CD8-positive, alpha-beta memory T cell (primary cell): Measurements from ENCODE around the gene DOCK7. TPM values are rescaled to one million over a fixed set of nuclear protein-coding genes. Genes with fewer than 3 reads are reported as not detected.
"Not testable (repeated sequence)": the region's sequence is repeated elsewhere in the genome, so short reads cannot be mapped to it uniquely, and the experiment has no call there.

Experiments used
- CTCF ChIA-PET: fragments of 350-600 bp; sonication (Branson Sonifier 250); formaldehyde crosslinking; loops from one replicate; lab custom pipeline; 2021; ENCODE audit warnings: antibody characterized with exemption; lab: Charles Lee
- POLR2A ChIA-PET: fragments of 350-600 bp; sonication (Branson Sonifier 250); formaldehyde crosslinking; loops from one replicate; lab custom pipeline; 2021; ENCODE audit warnings: antibody characterized with exemption; lab: Charles Lee
- DNase-seq, 5 donors: peaks; one replicate each; pipeline versions ENCODE4 v3.0.0 to v3.0.0-alpha.2; 2020 to 2022; ENCODE audit warnings: mixed read lengths in 1 of 5
- H3K27ac ChIP-seq: one replicate; pipeline ENCODE4 v1.7.0; 2013; ENCODE audit warnings: low read depth, mild to moderate bottlenecking, low read length, moderate library complexity
- H3K27me3 ChIP-seq: 2 replicates; pipeline ENCODE4 v1.7.0; 2013; ENCODE audit warnings: low read length, mild to moderate bottlenecking; ENCODE audit not compliant: insufficient read depth, poor library complexity, severe bottlenecking
- H3K36me3 ChIP-seq: 2 replicates; pipeline ENCODE4 v1.7.0; 2013; ENCODE audit warnings: mild to moderate bottlenecking, low read length, moderate library complexity; ENCODE audit not compliant: insufficient read depth
- H3K4me1 ChIP-seq: 2 replicates; pipeline ENCODE4 v1.7.0; 2013; ENCODE audit warnings: mild to moderate bottlenecking, low read length, moderate library complexity; ENCODE audit not compliant: insufficient read depth
- H3K4me3 ChIP-seq: 2 replicates; pipeline ENCODE4 v1.7.0; 2013; ENCODE audit warnings: mild to moderate bottlenecking, low read length
- H3K9me3 ChIP-seq: 2 replicates; pipeline ENCODE4 v1.7.0; 2013; ENCODE audit warnings: mild to moderate bottlenecking, low read length
- H3K27ac Mint-ChIP-seq, 8 donors: one replicate each; pipeline ENCODE4 v1.8.0; 2020 to 2021; ENCODE audit warnings: mixed read lengths in 8 of 8, mild to moderate bottlenecking in 6 of 8, inconsistent platforms in 3 of 8, moderate library complexity in 3 of 8
- H3K27me3 Mint-ChIP-seq, 2 donors: one replicate each; pipeline ENCODE4 v1.8.0; 2020 to 2021; ENCODE audit warnings: mixed read lengths in 2 of 2, mild to moderate bottlenecking in 1 of 2, moderate library complexity in 1 of 2
- H3K36me3 Mint-ChIP-seq, 3 donors: one replicate each; pipeline ENCODE4 v1.8.0; 2020 to 2021; ENCODE audit warnings: mixed read lengths in 3 of 3, inconsistent platforms in 1 of 3, mild to moderate bottlenecking in 1 of 3
- H3K4me1 Mint-ChIP-seq, 3 donors: one replicate each; pipeline ENCODE4 v1.8.0; 2020 to 2021; ENCODE audit warnings: mixed read lengths in 3 of 3, inconsistent platforms in 1 of 3, mild to moderate bottlenecking in 1 of 3
- H3K4me3 Mint-ChIP-seq, 7 donors: one replicate each; pipeline ENCODE4 v1.8.0; 2020 to 2021; ENCODE audit warnings: mixed read lengths in 7 of 7, mild to moderate bottlenecking in 6 of 7, moderate library complexity in 4 of 7, inconsistent platforms in 2 of 7
- H3K9me3 Mint-ChIP-seq, 5 donors: one replicate each; pipeline ENCODE4 v1.8.0; 2020 to 2022; ENCODE audit warnings: mixed read lengths in 5 of 5, mild to moderate bottlenecking in 3 of 5, moderate library complexity in 2 of 5, inconsistent platforms in 1 of 5
- polyA plus RNA-seq: library from polyadenylated mRNA; unstranded; fragments of 300-500 nt; fragmentation: Illumina TruSeq; gene quantifications from one replicate; pipeline ENCODE4 v1.2.3, GENCODE V29; 2021
- total RNA-seq, 2 experiments: library from RNA; stranded (reverse); gene quantifications; one replicate each; pipeline ENCODE4 v1.2.3, GENCODE V29; 2021

The DOCK7 gene
- total and polyA plus RNA-seq, 3 experiments from 2014 or later: 2.4 to 10.5 (median 10.5) TPM

GRCh38 chr1:62712336-62713243 lies 24.4 kb upstream of the DOCK7 start:
- Mint-ChIP-seq H3K36me3 (no peaks in the 10 kb centered on the region), H3K4me1 (no peaks in the 10 kb centered on the region), H3K27ac (no peak overlapping the region), H3K27me3 (peaks cover 0 to 4% of the 10 kb centered on the region in 2 donors), H3K9me3 (no peaks in the 10 kb centered on the region), H3K4me3 (no peak overlapping the region)
- Histone ChIP-seq H3K4me1 (no peaks in the 10 kb centered on the region), H3K4me3 (no peak overlapping the region), H3K27me3 (no peaks in the 10 kb centered on the region), H3K36me3 (no peaks in the 10 kb centered on the region), H3K27ac (no peak overlapping the region), H3K9me3 (no peaks in the 10 kb centered on the region)
- ChIA-PET POLR2A (no interaction called here), CTCF (no interaction called here)
- no peak for DNase-seq

GRCh38 chr1:62707744-62708120 lies 19.5 kb upstream of the DOCK7 start:
- POLR2A ChIA-PET: no interaction called here
- Mint-ChIP-seq H3K9me3 (peaks cover 0 to 2% (median 0%) of the 10 kb centered on the region in 5 donors), H3K4me1 (no peaks in the 10 kb centered on the region), H3K27me3 (peaks cover 2 to 5% of the 10 kb centered on the region in 2 donors), H3K27ac (peak overlapping the region in 1 of 8 donors; percentile 7), H3K4me3 (no peak overlapping the region), H3K36me3 (peaks cover 0 to 6% (median 0%) of the 10 kb centered on the region in 3 donors)
- no peaks in the 10 kb centered on the region for H3K36me3 ChIP-seq
- no peaks in the 10 kb centered on the region for H3K9me3 ChIP-seq
- no peaks in the 10 kb centered on the region for H3K4me1 ChIP-seq
- no peaks in the 10 kb centered on the region for H3K27me3 ChIP-seq
- DNase-seq: no peak
- CTCF ChIA-PET: no interaction called here
- no peak overlapping the region for H3K4me3 ChIP-seq
- H3K27ac ChIP-seq: no peak overlapping the region

- peaks cover 0 to 6% (median 0%) of the 10 kb centered on the region in 3 donors for H3K36me3 Mint-ChIP-seq
- Histone ChIP-seq H3K27me3 (no peaks in the 10 kb centered on the region), H3K36me3 (no peaks in the 10 kb centered on the region), H3K4me3 (no peak overlapping the region), H3K9me3 (no peaks in the 10 kb centered on the region), H3K4me1 (no peaks in the 10 kb centered on the region), H3K27ac (no peak overlapping the region)
- ChIA-PET CTCF (no interaction called here), POLR2A (no interaction called here)
- H3K4me3 Mint-ChIP-seq: no peak overlapping the region
- peaks cover 0 to 2% (median 0%) of the 10 kb centered on the region in 5 donors for H3K9me3 Mint-ChIP-seq
- no peak for DNase-seq
- peaks cover 2 to 5% of the 10 kb centered on the region in 2 donors for H3K27me3 Mint-ChIP-seq
- H3K27ac Mint-ChIP-seq: peak overlapping the region in 1 of 8 donors; percentile 74
- no peaks in the 10 kb centered on the region for H3K4me1 Mint-ChIP-seq
Observed at GRCh38 chr1:62706985-62707743, 19.0 kb upstream of the DOCK7 start.

DNA sequence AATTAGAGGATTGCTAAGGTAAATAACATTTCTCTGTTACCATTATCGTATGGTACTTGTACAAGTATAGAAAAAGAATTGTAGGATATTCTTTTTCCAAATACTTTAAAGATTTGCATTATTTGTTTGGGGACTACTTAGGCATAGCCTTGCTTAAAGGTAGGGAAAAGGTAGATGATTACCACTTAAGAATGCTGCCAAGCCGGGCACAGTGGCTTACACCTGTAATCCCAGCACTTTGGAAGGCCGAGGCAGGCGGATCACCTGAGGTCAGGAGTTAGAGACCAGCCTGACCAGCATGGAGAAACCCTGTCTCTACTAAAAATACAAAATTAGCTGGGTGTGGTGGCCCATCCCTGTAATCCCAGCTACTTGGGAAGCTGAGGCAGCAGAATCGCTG lies 10.0 kb upstream of the DOCK7 start:
- H3K27ac ChIP-seq, H3K36me3 ChIP-seq, POLR2A ChIA-PET, H3K4me1 ChIP-seq, H3K27me3 ChIP-seq, H3K27ac Mint-ChIP-seq, CTCF ChIA-PET, H3K9me3 Mint-ChIP-seq, DNase-seq, H3K4me3 Mint-ChIP-seq, H3K36me3 Mint-ChIP-seq, H3K4me1 Mint-ChIP-seq, H3K4me3 ChIP-seq, H3K9me3 ChIP-seq: not testable (repeated sequence)
- peaks cover 2 to 10% of the 10 kb centered on the region in 2 donors for H3K27me3 Mint-ChIP-seq

DNA sequence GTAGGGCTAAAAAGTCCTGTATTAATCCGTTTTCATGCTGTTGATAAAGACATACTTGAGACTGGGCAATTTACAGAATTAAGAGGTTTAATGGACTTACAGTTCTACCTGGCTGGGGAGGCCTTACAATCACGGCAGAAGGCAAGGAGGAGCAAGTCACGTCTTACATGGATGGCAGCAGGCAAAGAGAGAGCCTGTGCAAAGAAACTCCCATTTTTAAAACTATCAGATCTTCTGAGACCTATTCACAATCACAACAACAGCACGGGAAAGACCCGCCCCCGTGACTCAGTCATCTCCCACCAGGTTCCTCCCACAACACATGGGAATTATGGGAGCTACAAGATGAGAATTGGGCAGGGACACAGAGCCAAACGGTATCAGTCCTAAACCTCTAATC lies 6.3 kb upstream of the DOCK7 start:
- H3K4me1 ChIP-seq, H3K9me3 Mint-ChIP-seq, H3K27me3 ChIP-seq, CTCF ChIA-PET, H3K9me3 ChIP-seq, DNase-seq, H3K4me3 Mint-ChIP-seq, H3K36me3 ChIP-seq, H3K36me3 Mint-ChIP-seq, H3K4me3 ChIP-seq, H3K27ac Mint-ChIP-seq, POLR2A ChIA-PET, H3K27ac ChIP-seq: not testable (repeated sequence)
- Mint-ChIP-seq H3K27me3 (peaks cover 6 to 30% of the 10 kb centered on the region in 2 donors), H3K4me1 (peaks cover 5 to 10% (median 9%) of the 10 kb centered on the region in 3 donors)

- Mint-ChIP-seq H3K4me3 (no peak overlapping the region), H3K36me3 (peaks cover 0 to 2% (median 0%) of the 10 kb centered on the region in 3 donors), H3K27me3 (peaks cover 6 to 30% of the 10 kb centered on the region in 2 donors), H3K4me1 (peaks cover 12 to 21% (median 20%) of the 10 kb centered on the region in 3 donors), H3K9me3 (no peaks in the 10 kb centered on the region), H3K27ac (no peak overlapping the region)
- H3K27ac ChIP-seq: no peak overlapping the region
- POLR2A ChIA-PET: no interaction called here
- H3K4me3 ChIP-seq: no peak overlapping the region
- no peaks in the 10 kb centered on the region for H3K36me3 ChIP-seq
- CTCF ChIA-PET: no interaction called here
- no peaks in the 10 kb centered on the region for H3K9me3 ChIP-seq
- H3K4me1 ChIP-seq: peaks cover 4% of the 10 kb centered on the region
- DNase-seq: no peak
- H3K27me3 ChIP-seq: no peaks in the 10 kb centered on the region
Observed at GRCh38 chr1:62693123-62693522, 4.9 kb upstream of the DOCK7 start.

- no peaks in the 10 kb centered on the region for H3K27me3 ChIP-seq
- Mint-ChIP-seq H3K27me3 (peaks cover 6 to 33% of the 10 kb centered on the region in 2 donors), H3K27ac (no peak overlapping the region), H3K4me3 (peak overlapping the region in 1 of 7 donors; percentile 99), H3K36me3 (peaks cover 0 to 6% (median 0%) of the 10 kb centered on the region in 3 donors), H3K9me3 (no peaks in the 10 kb centered on the region), H3K4me1 (peaks cover 20 to 31% (median 29%) of the 10 kb centered on the region in 3 donors)
- DNase-seq: no peak
- no peak overlapping the region for H3K4me3 ChIP-seq
- ChIA-PET CTCF (no interaction called here), POLR2A (no interaction called here)
- H3K27ac ChIP-seq: no peak overlapping the region
- H3K4me1 ChIP-seq: peaks cover 4% of the 10 kb centered on the region
- H3K9me3 ChIP-seq: no peaks in the 10 kb centered on the region
- H3K36me3 ChIP-seq: no peaks in the 10 kb centered on the region
Observed at GRCh38 chr1:62691062-62691844, 3.1 kb upstream of the DOCK7 start.
